ENCODE measurements around the gene ZBTB16. TPM values are rescaled to one million over a fixed set of nuclear protein-coding genes. Genes with fewer than 3 reads are reported as not detected.

ZBTB16 gene
- total and polyA plus RNA-seq, 2 of the 13 experiments (the other 11 are each of a cell fraction or from before 2014, with no cell fraction given), result not detected

GRCh38 chr11:114289779-114290178 lies 230.3 kb downstream of the ZBTB16 start (continued):
- TF ChIP-seq ATF6 (CRISPR knock-in tag; conservative IDR thresholded peaks at IDR 0.05) (no peak), RORA (CRISPR knock-in tag; IDR thresholded peaks at IDR 0.05) (no peak), CEBPG (CRISPR knock-in tag; IDR thresholded peaks at IDR 0.05) (no peak), ZNF33A (CRISPR knock-in tag; IDR thresholded peaks at IDR 0.05; ENCODE audit: borderline replicate concordance) (no peak)
- TF ChIP-seq, protein P1, sequence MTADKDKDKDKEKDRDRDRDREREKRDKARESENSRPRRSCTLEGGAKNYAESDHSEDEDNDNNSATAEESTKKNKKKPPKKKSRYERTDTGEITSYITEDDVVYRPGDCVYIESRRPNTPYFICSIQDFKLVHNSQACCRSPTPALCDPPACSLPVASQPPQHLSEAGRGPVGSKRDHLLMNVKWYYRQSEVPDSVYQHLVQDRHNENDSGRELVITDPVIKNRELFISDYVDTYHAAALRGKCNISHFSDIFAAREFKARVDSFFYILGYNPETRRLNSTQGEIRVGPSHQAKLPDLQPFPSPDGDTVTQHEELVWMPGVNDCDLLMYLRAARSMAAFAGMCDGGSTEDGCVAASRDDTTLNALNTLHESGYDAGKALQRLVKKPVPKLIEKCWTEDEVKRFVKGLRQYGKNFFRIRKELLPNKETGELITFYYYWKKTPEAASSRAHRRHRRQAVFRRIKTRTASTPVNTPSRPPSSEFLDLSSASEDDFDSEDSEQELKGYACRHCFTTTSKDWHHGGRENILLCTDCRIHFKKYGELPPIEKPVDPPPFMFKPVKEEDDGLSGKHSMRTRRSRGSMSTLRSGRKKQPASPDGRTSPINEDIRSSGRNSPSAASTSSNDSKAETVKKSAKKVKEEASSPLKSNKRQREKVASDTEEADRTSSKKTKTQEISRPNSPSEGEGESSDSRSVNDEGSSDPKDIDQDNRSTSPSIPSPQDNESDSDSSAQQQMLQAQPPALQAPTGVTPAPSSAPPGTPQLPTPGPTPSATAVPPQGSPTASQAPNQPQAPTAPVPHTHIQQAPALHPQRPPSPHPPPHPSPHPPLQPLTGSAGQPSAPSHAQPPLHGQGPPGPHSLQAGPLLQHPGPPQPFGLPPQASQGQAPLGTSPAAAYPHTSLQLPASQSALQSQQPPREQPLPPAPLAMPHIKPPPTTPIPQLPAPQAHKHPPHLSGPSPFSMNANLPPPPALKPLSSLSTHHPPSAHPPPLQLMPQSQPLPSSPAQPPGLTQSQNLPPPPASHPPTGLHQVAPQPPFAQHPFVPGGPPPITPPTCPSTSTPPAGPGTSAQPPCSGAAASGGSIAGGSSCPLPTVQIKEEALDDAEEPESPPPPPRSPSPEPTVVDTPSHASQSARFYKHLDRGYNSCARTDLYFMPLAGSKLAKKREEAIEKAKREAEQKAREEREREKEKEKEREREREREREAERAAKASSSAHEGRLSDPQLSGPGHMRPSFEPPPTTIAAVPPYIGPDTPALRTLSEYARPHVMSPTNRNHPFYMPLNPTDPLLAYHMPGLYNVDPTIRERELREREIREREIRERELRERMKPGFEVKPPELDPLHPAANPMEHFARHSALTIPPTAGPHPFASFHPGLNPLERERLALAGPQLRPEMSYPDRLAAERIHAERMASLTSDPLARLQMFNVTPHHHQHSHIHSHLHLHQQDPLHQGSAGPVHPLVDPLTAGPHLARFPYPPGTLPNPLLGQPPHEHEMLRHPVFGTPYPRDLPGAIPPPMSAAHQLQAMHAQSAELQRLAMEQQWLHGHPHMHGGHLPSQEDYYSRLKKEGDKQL (CRISPR knock-in tag; IDR thresholded peaks at IDR 0.05; ENCODE audit: low read depth), result no peak
- TF ChIP-seq, protein P2, sequence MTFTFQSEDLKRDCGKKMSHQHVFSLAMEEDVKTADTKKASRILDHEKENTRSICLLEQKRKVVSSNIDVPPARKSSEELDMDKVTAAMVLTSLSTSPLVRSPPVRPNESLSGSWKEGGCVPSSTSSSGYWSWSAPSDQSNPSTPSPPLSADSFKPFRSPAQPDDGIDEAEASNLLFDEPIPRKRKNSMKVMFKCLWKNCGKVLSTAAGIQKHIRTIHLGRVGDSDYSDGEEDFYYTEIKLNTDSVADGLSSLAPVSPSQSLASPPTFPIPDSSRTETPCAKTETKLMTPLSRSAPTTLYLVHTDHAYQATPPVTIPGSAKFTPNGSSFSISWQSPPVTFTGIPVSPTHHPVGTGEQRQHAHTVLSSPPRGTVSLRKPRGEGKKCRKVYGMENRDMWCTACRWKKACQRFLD (CRISPR knock-in tag; IDR thresholded peaks at IDR 0.05; ENCODE audit: borderline replicate concordance), result no peak

All from HepG2 (cell line).